Duodenal mucosa (tissue), 2 donors: Measurements from ENCODE around the gene KIF5C.

Source experiments
- H3K27ac ChIP-seq: one replicate; pipeline ENCODE4 v1.7.0; 2013; ENCODE audit warnings: low read depth, low read length
- H3K27me3 ChIP-seq, 2 donors: one replicate each; pipeline ENCODE4 v1.7.0; 2013; ENCODE audit warnings: low read length in 2 of 2, control low read depth in 1 of 2; ENCODE audit not compliant: insufficient read depth in 2 of 2, control insufficient read depth in 1 of 2
- H3K36me3 ChIP-seq, 2 donors: one replicate each; pipeline ENCODE4 v1.7.0; 2013; ENCODE audit warnings: low read length in 2 of 2, control low read depth in 1 of 2; ENCODE audit not compliant: insufficient read depth in 2 of 2, control insufficient read depth in 1 of 2
- H3K4me1 ChIP-seq, 2 donors: one replicate each; pipeline ENCODE4 v1.7.0; 2013; ENCODE audit warnings: low read length in 2 of 2, control low read depth in 1 of 2; ENCODE audit not compliant: insufficient read depth in 2 of 2, control insufficient read depth in 1 of 2
- H3K4me3 ChIP-seq, 2 donors: one replicate each; pipeline ENCODE4 v1.7.0; 2013; ENCODE audit warnings: low read length in 2 of 2, low read depth in 1 of 2
- H3K9ac ChIP-seq, 2 donors: one replicate each; pipeline ENCODE4 v1.7.0; 2013; ENCODE audit warnings: low read length in 2 of 2, low read depth in 1 of 2
- H3K9me3 ChIP-seq, 2 donors: one replicate each; pipeline ENCODE4 v1.7.0; 2013; ENCODE audit warnings: low read length in 2 of 2, control low read depth in 1 of 2; ENCODE audit not compliant: control insufficient read depth in 1 of 2

KIF5C gene

GRCh38 chr2:149059822-149060221 lies 184.8 kb downstream of the KIF5C start:
- Histone ChIP-seq H3K9ac (no peak overlapping the region), H3K4me3 (no peak overlapping the region), H3K9me3 (no peaks in the 10 kb centered on the region), H3K27me3 (no peaks in the 10 kb centered on the region), H3K36me3 (no peaks in the 10 kb centered on the region), H3K4me1 (peaks cover 3 to 16% of the 10 kb centered on the region in 2 donors), H3K27ac (no peak overlapping the region)

DNA sequence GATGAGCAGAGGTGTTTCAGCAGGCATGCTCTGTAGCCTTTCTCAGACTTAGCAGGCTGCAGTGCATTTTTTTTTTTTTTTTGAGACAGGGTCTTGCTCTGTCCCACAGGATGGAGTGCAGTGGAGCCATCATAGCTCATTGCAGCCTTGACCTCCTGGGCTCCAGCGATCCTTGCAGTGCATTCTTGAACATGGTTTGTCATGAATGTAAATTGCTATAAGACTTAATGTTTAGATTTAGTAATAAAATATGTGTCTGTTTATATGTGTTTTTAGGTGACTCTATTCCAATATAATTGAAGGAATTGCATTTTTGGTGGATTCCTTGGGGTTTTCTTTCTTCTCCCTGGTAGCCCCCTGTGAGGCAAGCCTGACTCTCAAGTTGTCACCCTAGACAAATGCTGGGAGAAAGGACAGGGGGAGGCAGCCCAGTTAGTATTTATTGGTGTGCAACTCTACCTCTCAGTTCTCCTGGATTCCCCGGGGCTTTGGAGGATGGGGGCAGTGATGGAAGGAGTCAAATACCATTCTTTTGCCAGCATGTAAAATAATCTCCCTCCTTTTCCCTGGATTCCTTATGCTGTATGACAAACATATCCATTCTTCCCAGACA lies 186.2 kb downstream of the KIF5C start:
- H3K4me3 ChIP-seq: no peak overlapping the region
- H3K4me1 ChIP-seq: peaks cover 6 to 23% of the 10 kb centered on the region in 2 donors
- no peak overlapping the region for H3K9ac ChIP-seq
- no peaks in the 10 kb centered on the region for H3K27me3 ChIP-seq
- H3K9me3 ChIP-seq: no peaks in the 10 kb centered on the region
- H3K27ac ChIP-seq: no peak overlapping the region
- no peaks in the 10 kb centered on the region for H3K36me3 ChIP-seq

- H3K27me3 ChIP-seq: no peaks in the 10 kb centered on the region
- H3K4me3 ChIP-seq: no peak overlapping the region
- H3K4me1 ChIP-seq: peaks cover 6 to 19% of the 10 kb centered on the region in 2 donors
- H3K9ac ChIP-seq: no peak overlapping the region
- H3K27ac ChIP-seq: no peak overlapping the region
- no peaks in the 10 kb centered on the region for H3K36me3 ChIP-seq
- no peaks in the 10 kb centered on the region for H3K9me3 ChIP-seq
These were observed 187.5 kb downstream of the KIF5C start for GRCh38 chr2:149062531-149062930.

DNA sequence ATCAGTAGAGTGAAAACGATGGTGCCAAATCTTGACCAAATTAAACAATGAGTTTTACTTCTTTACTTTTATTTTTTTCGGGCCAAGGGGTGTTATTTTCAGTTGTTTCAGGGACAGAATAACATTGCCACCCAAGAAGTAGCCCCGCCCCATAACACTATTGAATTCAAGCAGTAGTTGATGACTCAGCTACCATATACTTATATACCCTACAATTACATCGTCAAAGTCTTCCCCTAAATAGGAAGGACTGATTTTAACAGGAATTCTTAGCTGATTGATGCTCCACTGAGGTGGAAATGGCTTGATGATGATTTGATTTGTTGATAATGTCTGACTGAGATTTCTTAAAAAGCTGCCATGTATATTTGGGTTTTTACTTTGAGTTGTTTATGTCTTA lies 188.2 kb downstream of the KIF5C start:
- H3K27me3 ChIP-seq: no peaks in the 10 kb centered on the region
- no peak overlapping the region for H3K27ac ChIP-seq
- H3K4me1 ChIP-seq: peaks cover 6 to 16% of the 10 kb centered on the region in 2 donors
- H3K9me3 ChIP-seq: no peaks in the 10 kb centered on the region
- no peaks in the 10 kb centered on the region for H3K36me3 ChIP-seq
- no peak overlapping the region for H3K9ac ChIP-seq
- H3K4me3 ChIP-seq: no peak overlapping the region

- Histone ChIP-seq H3K27me3 (no peaks in the 10 kb centered on the region), H3K9ac (no peak overlapping the region), H3K27ac (no peak overlapping the region), H3K9me3 (no peaks in the 10 kb centered on the region), H3K4me3 (no peak overlapping the region), H3K4me1 (peaks cover 6 to 16% of the 10 kb centered on the region in 2 donors), H3K36me3 (no peaks in the 10 kb centered on the region)
These were observed 189.4 kb downstream of the KIF5C start for GRCh38 chr2:149064365-149064841.

DNA sequence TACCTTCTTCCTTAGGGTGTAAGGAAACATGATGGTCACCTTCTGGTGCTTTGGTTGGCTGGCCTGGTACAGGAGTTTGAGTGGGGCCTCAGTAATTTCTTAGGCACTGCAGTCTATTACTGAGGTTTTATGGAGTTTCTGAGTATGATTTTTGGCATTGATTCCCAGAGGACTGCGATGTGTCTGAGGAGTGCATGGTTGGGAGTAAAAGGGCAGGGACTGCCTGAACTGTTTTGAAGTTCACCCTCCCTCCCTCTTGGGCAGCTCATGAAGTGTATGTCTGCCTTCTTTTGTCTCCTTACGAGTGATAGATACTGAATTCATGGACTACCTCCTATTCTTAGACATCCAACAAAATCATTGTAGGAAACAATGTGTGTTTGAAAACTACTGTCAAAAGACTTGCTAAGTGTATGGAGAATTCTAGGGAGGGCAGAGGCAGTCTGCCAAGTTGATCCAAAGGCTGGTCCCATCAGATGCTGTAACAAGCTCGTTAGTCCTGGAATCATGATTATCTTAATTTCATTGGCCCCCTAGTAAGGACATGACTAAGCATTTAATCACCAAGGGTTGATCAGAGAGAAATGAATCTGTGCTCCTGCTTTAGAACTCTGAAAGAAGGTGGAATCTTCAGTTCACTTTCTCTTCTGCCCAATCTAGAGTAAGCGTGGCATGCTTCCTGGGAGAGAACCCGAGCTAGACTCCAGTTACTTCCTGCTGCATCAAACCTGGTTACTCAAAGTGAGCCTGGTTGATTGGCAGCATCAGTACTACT lies 190.0 kb downstream of the KIF5C start:
- no peak overlapping the region for H3K4me3 ChIP-seq
- H3K4me1 ChIP-seq: peaks cover 6 to 16% of the 10 kb centered on the region in 2 donors
- H3K27me3 ChIP-seq: no peaks in the 10 kb centered on the region
- no peaks in the 10 kb centered on the region for H3K9me3 ChIP-seq
- no peak overlapping the region for H3K9ac ChIP-seq
- H3K27ac ChIP-seq: no peak overlapping the region
- no peaks in the 10 kb centered on the region for H3K36me3 ChIP-seq

- H3K27me3 ChIP-seq: no peaks in the 10 kb centered on the region
- no peak overlapping the region for H3K27ac ChIP-seq
- no peak overlapping the region for H3K4me3 ChIP-seq
- H3K9ac ChIP-seq: no peak overlapping the region
- H3K9me3 ChIP-seq: no peaks in the 10 kb centered on the region
- H3K36me3 ChIP-seq: no peaks in the 10 kb centered on the region
- peaks cover 15 to 34% of the 10 kb centered on the region in 2 donors for H3K4me1 ChIP-seq
These were observed 193.4 kb downstream of the KIF5C start for GRCh38 chr2:149068225-149068995.

GRCh38 chr2:149068996-149069888 lies 194.2 kb downstream of the KIF5C start:
- Histone ChIP-seq H3K9ac (no peak overlapping the region), H3K4me1 (peaks cover 16 to 29% of the 10 kb centered on the region in 2 donors), H3K4me3 (no peak overlapping the region), H3K36me3 (no peaks in the 10 kb centered on the region), H3K27ac (no peak overlapping the region), H3K9me3 (no peaks in the 10 kb centered on the region), H3K27me3 (peaks cover 0 to 3% of the 10 kb centered on the region in 2 donors)

- no peak overlapping the region for H3K27ac ChIP-seq
- no peaks in the 10 kb centered on the region for H3K9me3 ChIP-seq
- peaks cover 0 to 3% of the 10 kb centered on the region in 2 donors for H3K27me3 ChIP-seq
- peaks cover 9 to 18% of the 10 kb centered on the region in 2 donors for H3K4me1 ChIP-seq
- no peak overlapping the region for H3K4me3 ChIP-seq
- H3K9ac ChIP-seq: no peak overlapping the region
- H3K36me3 ChIP-seq: no peaks in the 10 kb centered on the region
These were observed 195.8 kb downstream of the KIF5C start for GRCh38 chr2:149070681-149071320.
